CD4-positive, alpha-beta T cell (primary cell): ENCODE measurements around the gene C17orf67. TPM values are rescaled to one million over a fixed set of nuclear protein-coding genes. Genes with fewer than 3 reads are reported as not detected.

Experiments
- ATAC-seq: fragments of 200-7000 bp; cut with Tn5 transposase; one replicate; pipeline ENCODE4 v1.10.0; 2022; ENCODE audit warnings: mild to moderate bottlenecking; ENCODE audit not compliant: poor library complexity
- CTCF ChIA-PET: fragments of 350-600 bp; sonication (Branson Sonifier 250); formaldehyde crosslinking; loops from one replicate; lab custom pipeline; 2021; ENCODE audit warnings: antibody characterized with exemption, inconsistent platforms; lab: Charles Lee
- POLR2A ChIA-PET: fragments of 350-600 bp; sonication (Branson Sonifier 250); formaldehyde crosslinking; loops from one replicate; lab custom pipeline; 2021; ENCODE audit warnings: antibody characterized with exemption, inconsistent platforms; lab: Charles Lee
- DNase-seq, 14 experiments: peaks; one replicate each; pipeline ENCODE4 v3.0.0-alpha.2; 2013 to 2020; ENCODE audit warnings: mixed read lengths in 2 of 14
- H3K27ac ChIP-seq, 2 donors: one replicate each; pipeline versions ENCODE4 v1.5.1 to v1.7.0; 2013; ENCODE audit warnings: low read length in 2 of 2, low read depth in 1 of 2, mild to moderate bottlenecking in 1 of 2
- H3K27me3 ChIP-seq, 2 experiments: 1 replicate in 1 of 2; 2 replicates in 1 of 2; pipeline versions ENCODE4 v1.6.1 to v1.7.0; 2013; ENCODE audit warnings: low read length in 2 of 2, control low read depth in 1 of 2, mild to moderate bottlenecking in 1 of 2, moderate library complexity in 1 of 2; ENCODE audit not compliant: insufficient read depth in 2 of 2, control insufficient read depth in 1 of 2
- H3K36me3 ChIP-seq: one replicate; pipeline ENCODE4 v1.6.1; 2013; ENCODE audit warnings: low read length, control low read depth; ENCODE audit not compliant: insufficient read depth
- H3K4me1 ChIP-seq: one replicate; pipeline ENCODE4 v1.6.1; 2013; ENCODE audit warnings: low read length, control low read depth; ENCODE audit not compliant: insufficient read depth
- H3K4me3 ChIP-seq: one replicate; pipeline ENCODE4 v1.5.1; 2013; ENCODE audit warnings: mild to moderate bottlenecking, low read length, moderate library complexity
- H3K9me3 ChIP-seq, 2 experiments: 1 replicate in 1 of 2; 2 replicates in 1 of 2; pipeline versions ENCODE4 v1.6.1 to v1.7.0; 2013; ENCODE audit warnings: low read length in 2 of 2, mild to moderate bottlenecking in 2 of 2, control low read depth in 1 of 2, moderate library complexity in 1 of 2; ENCODE audit not compliant: control insufficient read depth in 1 of 2, insufficient read depth in 1 of 2
- H3K27ac Mint-ChIP-seq: one replicate; pipeline ENCODE4 v1.8.0; 2020; ENCODE audit warnings: mixed read lengths
- H3K27me3 Mint-ChIP-seq: one replicate; pipeline ENCODE4 v1.8.0; 2021; ENCODE audit warnings: mixed read lengths
- H3K36me3 Mint-ChIP-seq: one replicate; pipeline ENCODE4 v1.8.0; 2021; ENCODE audit warnings: low read depth, mixed read lengths
- H3K4me1 Mint-ChIP-seq: one replicate; pipeline ENCODE4 v1.8.0; 2021; ENCODE audit warnings: low read depth, mixed read lengths
- H3K4me3 Mint-ChIP-seq: one replicate; pipeline ENCODE4 v1.8.0; 2020; ENCODE audit warnings: mild to moderate bottlenecking, mixed read lengths
- H3K9me3 Mint-ChIP-seq: one replicate; pipeline ENCODE4 v1.8.0; 2020; ENCODE audit warnings: mixed read lengths
- CTCF ChIP-seq: fragments of 200-600 bp; IDR thresholded peaks from one replicate; pipeline ENCODE4 v1.8.0; 2022; ENCODE audit warnings: antibody characterized with exemption, mild to moderate bottlenecking
- intact Hi-C, 2 experiments: fragments of 100-400 bp; cut with DNase I in 1 of 2; cut with micrococcal nuclease in 1 of 2; formaldehyde crosslinking; loops; one replicate each; pipeline versions ENCODE4 v1.15.1 to v1.9.0; 2023 to 2025; cut with DNase I, micrococcal nuclease
- total RNA-seq, 174 experiments: library from RNA in 2 of 174; stranded (reverse) in 2 of 174; gene quantifications; one replicate each; pipeline ENCODE4 v1.2.3 and lab custom pipeline; 2021 to 2026

C17orf67 gene
- total RNA-seq, 2 experiments from 2014 or later = 4.3 to 4.8 TPM

DNA sequence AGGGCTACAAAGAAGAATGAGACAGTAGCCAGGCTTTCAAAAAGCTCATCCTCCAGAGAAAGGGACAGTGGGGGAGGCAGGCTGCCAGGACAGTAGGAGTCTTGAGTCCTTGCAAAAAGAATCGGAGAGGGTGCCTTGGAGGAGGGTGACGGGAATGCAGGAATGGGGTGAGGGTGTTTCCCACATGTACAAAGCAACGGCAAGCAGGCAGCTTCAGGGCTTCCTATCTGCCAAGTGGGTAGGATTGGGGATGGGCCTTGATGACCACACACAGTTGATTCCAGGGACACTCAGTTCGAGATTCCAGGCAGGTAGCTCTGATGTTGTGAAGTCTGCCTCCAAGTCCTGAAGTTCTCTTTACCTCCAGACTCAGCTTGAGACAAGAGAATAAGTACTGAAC, 54.4 kb downstream of the C17orf67 start:
- H3K4me3 Mint-ChIP-seq = peak overlapping the region; percentile 90
- H3K4me1 Mint-ChIP-seq = peaks cover 26% of the 10 kb centered on the region
- ATAC-seq = no peak
- peak overlapping the region; percentile 97 for H3K27ac Mint-ChIP-seq
- no peak for TF ChIP-seq CTCF
- Histone ChIP-seq H3K4me1 (peaks cover 22% of the 10 kb centered on the region), H3K4me3 (peak overlapping the region; percentile 64), H3K27ac (peak overlapping the region; percentile 71 to 77), H3K36me3 (no peaks in the 10 kb centered on the region), H3K9me3 (no peaks in the 10 kb centered on the region), H3K27me3 (no peaks in the 10 kb centered on the region)
- H3K9me3 Mint-ChIP-seq = no peaks in the 10 kb centered on the region
- intact Hi-C loops = loop anchor here in 1 of 2 experiments (2.0 kb wide), 1 partner anchor 63 kb away; no protein-coding TSS in a partner anchor
- ChIA-PET POLR2A (interaction anchor here (0.8 to 2.1 kb wide), 14 partner anchors 10 to 1029 kb away, joined by 3 to 35 read pairs (median 6); partner anchors contain the start of genes C17orf67, DGKE, NOG and PCTP), CTCF (interaction anchor here (1.1 to 1.8 kb wide), 10 partner anchors 16 to 1253 kb away, joined by 3 to 18 read pairs (median 6); partner anchors contain the start of genes C17orf67, DGKE and NOG)
- no peaks in the 10 kb centered on the region for H3K36me3 Mint-ChIP-seq
- DNase-seq = peak in 2 of 14 experiments; percentile 18 to 23
- H3K27me3 Mint-ChIP-seq = no peaks in the 10 kb centered on the region

DNA sequence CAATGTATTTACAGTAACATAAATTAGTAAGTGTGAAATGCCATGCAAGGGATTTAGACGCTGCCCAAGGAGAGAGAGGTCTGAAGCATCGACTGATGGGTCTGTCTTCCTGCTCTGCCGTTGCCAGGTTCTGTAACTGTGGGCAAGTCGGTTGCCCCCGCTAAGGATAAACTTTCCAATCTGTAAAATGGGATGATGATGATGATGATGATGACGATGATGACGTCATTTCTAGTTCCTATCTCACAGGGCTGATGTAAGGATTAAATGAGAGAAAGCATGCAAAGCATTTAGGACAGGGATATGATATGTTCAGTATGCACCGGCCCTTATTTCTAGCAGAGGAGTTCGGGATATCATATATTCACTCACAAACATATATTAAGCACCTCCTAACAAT, 54.8 kb downstream of the C17orf67 start:
- no peak for TF ChIP-seq CTCF
- Mint-ChIP-seq H3K9me3 (no peaks in the 10 kb centered on the region), H3K27ac (peak overlapping the region; percentile 97), H3K36me3 (no peaks in the 10 kb centered on the region), H3K4me3 (peak overlapping the region; percentile 90), H3K4me1 (peaks cover 26% of the 10 kb centered on the region), H3K27me3 (no peaks in the 10 kb centered on the region)
- Histone ChIP-seq H3K27me3 (no peaks in the 10 kb centered on the region), H3K36me3 (no peaks in the 10 kb centered on the region), H3K4me1 (peaks cover 22% of the 10 kb centered on the region), H3K4me3 (no peak overlapping the region), H3K27ac (peak overlapping the region; percentile 71 to 77), H3K9me3 (no peaks in the 10 kb centered on the region)
- no peak for ATAC-seq
- DNase-seq = no peak
- POLR2A ChIA-PET = interaction anchor here (0.8 to 2.1 kb wide), 10 partner anchors 10 to 279 kb away, joined by 3 to 35 read pairs (median 6); partner anchors contain the start of genes C17orf67, DGKE and NOG
- intact Hi-C loops = loop anchor here (1.0 to 2.0 kb wide), 2 partner anchors 62 kb away; no protein-coding TSS in a partner anchor
- CTCF ChIA-PET = interaction anchor here (1.4 to 1.8 kb wide), 3 partner anchors 63 to 279 kb away, joined by 5 to 18 read pairs (median 9); no protein-coding TSS in a partner anchor

- POLR2A ChIA-PET = no interaction called here
- DNase-seq (no peak), ATAC-seq (no peak)
- Histone ChIP-seq H3K36me3 (no peaks in the 10 kb centered on the region), H3K27ac (no peak overlapping the region), H3K4me3 (no peak overlapping the region), H3K4me1 (peaks cover 22% of the 10 kb centered on the region), H3K9me3 (no peaks in the 10 kb centered on the region), H3K27me3 (no peaks in the 10 kb centered on the region)
- no peaks in the 10 kb centered on the region for H3K27me3 Mint-ChIP-seq
- CTCF ChIA-PET = no interaction called here
- intact Hi-C loops = loop anchor here (1.0 to 2.0 kb wide), 2 partner anchors 61 kb away; no protein-coding TSS in a partner anchor
- H3K27ac Mint-ChIP-seq = peak overlapping the region; percentile 97
- peaks cover 26% of the 10 kb centered on the region for H3K4me1 Mint-ChIP-seq
- no peak for TF ChIP-seq CTCF
- no peak overlapping the region for H3K4me3 Mint-ChIP-seq
- no peaks in the 10 kb centered on the region for H3K36me3 Mint-ChIP-seq
- no peaks in the 10 kb centered on the region for H3K9me3 Mint-ChIP-seq
Observed at GRCh38 chr17:56777859-56778258, 55.9 kb downstream of the C17orf67 start.
